ENCODE data around the gene RCHY1. TPM values are rescaled to one million over a fixed set of nuclear protein-coding genes. Genes with fewer than 3 reads are reported as not detected.

RCHY1 gene
- total RNA-seq, 1 experiment from 2014 or later, result 33.4 TPM

GRCh38 chr4:75494563-75494962 lies 19.6 kb downstream of the RCHY1 start:
- H3K9me3 ChIP-seq (ENCODE audit: control insufficient read depth in 1 of 2, insufficient read depth in 1 of 2, low read depth in 1 of 2, low read length in 2 of 2), result no peaks in the 10 kb centered on the region
- ChIA-PET RAD21 (ENCODE audit: low non-redundant PET in 1 of 2, low total read pairs in 2 of 2, uncharacterized antibody in 2 of 2, unreplicated experiment in 2 of 2) (no interaction called here), POLR2A (no interaction called here), CTCF (no interaction called here)
- TF ChIP-seq ZBTB33 (IDR thresholded peaks at IDR 0.05; ENCODE audit: extremely low read depth, insufficient replicate concordance, low read length) (no peak), RAD21 (IDR thresholded peaks at IDR 0.05; ENCODE audit: low read depth) (no peak), TCF7L2 (IDR thresholded peaks at IDR 0.05; ENCODE audit: borderline replicate concordance, extremely low read depth, insufficient read depth, insufficient read length) (no peak), EGR1 (IDR thresholded peaks at IDR 0.05; ENCODE audit: low read depth) (no peak), JUND (IDR thresholded peaks at IDR 0.05) (no peak), ZFX (IDR thresholded peaks at IDR 0.05) (no peak), CEBPB (IDR thresholded peaks at IDR 0.05; ENCODE audit: low read depth) (no peak)
- TF ChIP-seq, protein P1, sequence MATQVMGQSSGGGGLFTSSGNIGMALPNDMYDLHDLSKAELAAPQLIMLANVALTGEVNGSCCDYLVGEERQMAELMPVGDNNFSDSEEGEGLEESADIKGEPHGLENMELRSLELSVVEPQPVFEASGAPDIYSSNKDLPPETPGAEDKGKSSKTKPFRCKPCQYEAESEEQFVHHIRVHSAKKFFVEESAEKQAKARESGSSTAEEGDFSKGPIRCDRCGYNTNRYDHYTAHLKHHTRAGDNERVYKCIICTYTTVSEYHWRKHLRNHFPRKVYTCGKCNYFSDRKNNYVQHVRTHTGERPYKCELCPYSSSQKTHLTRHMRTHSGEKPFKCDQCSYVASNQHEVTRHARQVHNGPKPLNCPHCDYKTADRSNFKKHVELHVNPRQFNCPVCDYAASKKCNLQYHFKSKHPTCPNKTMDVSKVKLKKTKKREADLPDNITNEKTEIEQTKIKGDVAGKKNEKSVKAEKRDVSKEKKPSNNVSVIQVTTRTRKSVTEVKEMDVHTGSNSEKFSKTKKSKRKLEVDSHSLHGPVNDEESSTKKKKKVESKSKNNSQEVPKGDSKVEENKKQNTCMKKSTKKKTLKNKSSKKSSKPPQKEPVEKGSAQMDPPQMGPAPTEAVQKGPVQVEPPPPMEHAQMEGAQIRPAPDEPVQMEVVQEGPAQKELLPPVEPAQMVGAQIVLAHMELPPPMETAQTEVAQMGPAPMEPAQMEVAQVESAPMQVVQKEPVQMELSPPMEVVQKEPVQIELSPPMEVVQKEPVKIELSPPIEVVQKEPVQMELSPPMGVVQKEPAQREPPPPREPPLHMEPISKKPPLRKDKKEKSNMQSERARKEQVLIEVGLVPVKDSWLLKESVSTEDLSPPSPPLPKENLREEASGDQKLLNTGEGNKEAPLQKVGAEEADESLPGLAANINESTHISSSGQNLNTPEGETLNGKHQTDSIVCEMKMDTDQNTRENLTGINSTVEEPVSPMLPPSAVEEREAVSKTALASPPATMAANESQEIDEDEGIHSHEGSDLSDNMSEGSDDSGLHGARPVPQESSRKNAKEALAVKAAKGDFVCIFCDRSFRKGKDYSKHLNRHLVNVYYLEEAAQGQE (IDR thresholded peaks at IDR 0.05; ENCODE audit: low read depth), result no peak
- H4K20me1 ChIP-seq (ENCODE audit: insufficient read depth), result no peaks in the 10 kb centered on the region
- no peaks in the 10 kb centered on the region for H3K9me2 ChIP-seq (ENCODE audit: insufficient read depth)
- no peaks in the 10 kb centered on the region for H3K27me3 ChIP-seq (ENCODE audit: insufficient read depth, low read length)
- no peak for ATAC-seq
- H3K4me3 ChIP-seq (replicated peaks in 1 of 2; ENCODE audit: low read depth in 1 of 2, low read length in 2 of 2), result no peak overlapping the region
- no peak overlapping the region for H3K27ac ChIP-seq (ENCODE audit: low read depth, low read length)
- no peaks in the 10 kb centered on the region for H3K4me1 ChIP-seq (ENCODE audit: control insufficient read depth in 1 of 2, insufficient read depth in 2 of 2, low read length in 2 of 2)
- H3K9ac ChIP-seq (ENCODE audit: low read length), result no peak overlapping the region
- intact Hi-C loops (cut with micrococcal nuclease), result no loop called here
- no peak overlapping the region for H3K4me2 ChIP-seq (ENCODE audit: low read length)
- peaks cover 70% of the 10 kb centered on the region for H3K79me2 ChIP-seq (ENCODE audit: insufficient read depth, low read length)
- no TSS peak for BruUV-seq (replicated peaks)
- no peak overlapping the region for H2AFZ ChIP-seq (ENCODE audit: low read depth, low read length, poor library complexity, severe bottlenecking)
- no peak for DNase-seq (ENCODE audit: low read depth, low spot score)
- peaks cover 9 to 19% of the 10 kb centered on the region in 2 experiments for H3K36me3 ChIP-seq (ENCODE audit: control insufficient read depth in 1 of 2, insufficient read depth in 2 of 2, low read length in 2 of 2)

Data from HCT116 (cell line).